Measurements from ENCODE around the gene NRCAM.

- TF ChIP-seq TEF (CRISPR knock-in tag; IDR thresholded peaks at IDR 0.05) (no peak), ATF3 (CRISPR knock-in tag; IDR thresholded peaks at IDR 0.05) (no peak), ZNF546 (CRISPR knock-in tag; conservative IDR thresholded peaks at IDR 0.05) (no peak), NR2F6 (IDR thresholded peaks at IDR 0.05) (no peak), NR2F6 (CRISPR knock-in tag; IDR thresholded peaks at IDR 0.05) (no peak)
Measured at GRCh38 chr7:108403597-108404217, 52.5 kb downstream of the NRCAM start.

Data from HepG2 (cell line).